IPS DF 4.7 (cell line): ENCODE data around the gene KDM4E.
"Not testable (repeated sequence)": the region's sequence is repeated elsewhere in the genome, so short reads cannot be mapped to it uniquely, and the experiment has no call there.

Source experiments
- DNase-seq: peaks from one replicate; pipeline ENCODE4 v3.0.0-alpha.2; 2013; ENCODE audit warnings: low spot score; ENCODE audit errors: extremely low read depth

Gene KDM4E

DNA sequence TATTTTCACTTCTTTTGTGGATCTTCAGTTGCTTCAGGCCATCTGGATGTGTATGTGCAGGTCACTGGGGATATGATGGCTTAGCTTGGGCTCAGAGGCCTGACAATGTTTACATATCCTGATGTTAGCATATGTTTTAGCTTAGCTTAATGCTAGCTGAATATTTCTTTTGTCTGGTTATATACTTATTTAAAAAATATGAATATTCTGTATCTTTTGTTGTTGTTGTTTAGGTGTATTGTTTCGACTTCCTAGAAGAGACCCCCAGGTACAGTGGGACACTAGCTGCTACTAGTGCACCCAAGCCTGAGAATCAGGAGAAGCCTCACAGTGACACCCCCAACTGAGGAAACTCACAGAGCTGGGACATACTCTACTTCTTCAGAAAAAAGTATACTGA lies at the start of gene KDM4E:
KDM4E (plus strand) TSS at position 301 of the 400 bp plus-strand sequence. CDS start 300 bp downstream, outside the sequence.
- no peak for DNase-seq

DNA sequence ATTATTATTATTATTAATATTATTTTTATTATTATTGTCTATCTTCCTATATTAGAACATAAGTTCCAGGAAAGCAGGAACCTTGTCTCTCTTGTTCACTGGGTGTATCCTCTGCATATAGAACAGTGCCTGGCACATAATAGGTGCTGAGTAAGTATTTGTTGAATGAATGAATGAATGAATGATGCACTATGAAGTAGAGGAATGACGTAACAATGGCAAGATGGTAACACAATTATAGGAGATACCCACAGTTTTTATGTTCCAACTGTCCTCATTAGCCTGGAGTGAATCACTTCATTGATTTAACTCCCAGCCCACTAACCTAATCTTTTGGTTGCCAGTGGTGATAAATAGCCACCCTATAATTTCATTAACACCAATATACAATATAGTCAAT lies 49.5 kb upstream of the KDM4E start:
- no peak for DNase-seq

DNA sequence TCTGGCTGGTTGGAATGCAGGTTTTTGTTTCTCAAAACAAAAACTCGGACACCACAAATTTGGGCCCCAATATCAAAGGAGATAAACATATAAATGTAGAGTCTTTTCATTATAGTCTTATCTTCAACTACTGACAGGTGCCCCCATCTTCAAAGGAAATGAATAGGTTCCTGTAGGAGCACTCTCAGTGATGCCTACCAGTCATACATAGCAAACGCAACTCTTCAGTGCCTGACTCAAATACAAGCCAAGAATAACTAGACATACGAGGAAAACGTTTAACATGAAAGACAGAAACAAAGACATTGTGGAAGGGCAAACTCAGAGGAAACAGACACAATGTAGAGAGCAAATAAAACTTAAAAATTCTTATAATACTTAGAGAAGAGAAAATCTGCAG lies 37.7 kb upstream of the KDM4E start:
- no peak for DNase-seq

DNA sequence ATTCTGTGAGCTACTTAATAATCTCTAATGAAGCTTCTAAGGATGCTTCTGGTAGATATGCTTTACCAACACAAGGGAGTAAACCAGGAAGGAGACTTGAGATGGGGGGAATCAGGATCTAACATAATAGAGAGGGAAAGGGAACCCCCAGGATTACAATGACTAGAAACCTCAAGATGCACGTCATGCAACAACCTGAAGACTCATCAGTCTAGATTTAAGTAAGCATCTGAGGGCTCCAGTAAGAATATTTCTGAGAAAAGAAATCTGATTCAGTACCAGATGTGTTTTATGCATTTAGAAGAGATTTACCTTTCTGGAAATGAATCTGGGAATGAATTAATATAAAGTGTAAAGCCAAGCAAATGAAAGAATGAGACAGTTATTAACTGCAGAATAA lies 36.3 kb upstream of the KDM4E start:
- DNase-seq = no peak

DNA sequence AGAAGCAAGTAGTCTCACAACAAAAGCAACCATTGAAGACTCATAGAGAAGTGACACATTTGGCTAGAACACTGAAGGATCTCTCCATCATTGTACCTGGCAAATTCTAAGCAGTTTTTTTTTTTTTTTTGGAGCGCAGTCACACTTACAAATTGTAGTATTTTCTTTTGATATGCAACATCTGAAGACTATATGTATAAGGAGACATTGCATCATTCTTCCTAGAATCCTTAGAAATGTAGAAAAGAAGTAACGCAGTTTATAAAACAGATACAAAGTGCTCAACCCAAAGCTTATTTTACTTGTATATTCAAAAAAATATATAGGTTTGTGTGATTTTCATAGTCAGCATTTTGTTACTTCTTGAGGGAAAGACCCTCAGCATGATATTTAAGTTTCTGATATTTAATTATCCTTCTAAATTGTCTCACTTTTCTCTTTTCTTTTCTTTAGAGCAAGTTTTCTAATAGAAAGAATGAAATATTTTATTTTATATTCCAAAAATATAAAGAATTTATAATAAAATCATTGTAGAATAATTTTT lies 31.6 kb upstream of the KDM4E start:
- no peak for DNase-seq

DNA sequence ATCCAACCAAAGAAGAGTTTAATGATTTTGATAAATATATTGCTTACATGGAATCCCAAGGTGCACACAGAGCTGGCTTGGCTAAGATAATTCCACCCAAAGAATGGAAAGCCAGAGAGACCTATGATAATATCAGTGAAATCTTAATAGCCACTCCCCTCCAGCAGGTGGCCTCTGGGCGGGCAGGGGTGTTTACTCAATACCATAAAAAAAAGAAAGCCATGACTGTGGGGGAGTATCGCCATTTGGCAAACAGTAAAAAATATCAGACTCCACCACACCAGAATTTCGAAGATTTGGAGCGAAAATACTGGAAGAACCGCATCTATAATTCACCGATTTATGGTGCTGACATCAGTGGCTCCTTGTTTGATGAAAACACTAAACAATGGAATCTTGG lies 27.6 kb upstream of the KDM4E start:
- no peak for DNase-seq

DNA sequence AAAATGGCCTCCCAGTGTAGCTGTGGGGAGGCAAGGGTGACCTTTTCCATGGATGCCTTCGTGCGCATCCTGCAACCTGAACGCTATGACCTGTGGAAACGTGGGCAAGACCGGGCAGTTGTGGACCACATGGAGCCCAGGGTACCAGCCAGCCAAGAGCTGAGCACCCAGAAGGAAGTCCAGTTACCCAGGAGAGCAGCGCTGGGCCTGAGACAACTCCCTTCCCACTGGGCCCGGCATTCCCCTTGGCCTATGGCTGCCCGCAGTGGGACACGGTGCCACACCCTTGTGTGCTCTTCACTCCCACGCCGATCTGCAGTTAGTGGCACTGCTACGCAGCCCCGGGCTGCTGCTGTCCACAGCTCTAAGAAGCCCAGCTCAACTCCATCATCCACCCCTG lies 26.8 kb upstream of the KDM4E start:
- no peak for DNase-seq

DNA sequence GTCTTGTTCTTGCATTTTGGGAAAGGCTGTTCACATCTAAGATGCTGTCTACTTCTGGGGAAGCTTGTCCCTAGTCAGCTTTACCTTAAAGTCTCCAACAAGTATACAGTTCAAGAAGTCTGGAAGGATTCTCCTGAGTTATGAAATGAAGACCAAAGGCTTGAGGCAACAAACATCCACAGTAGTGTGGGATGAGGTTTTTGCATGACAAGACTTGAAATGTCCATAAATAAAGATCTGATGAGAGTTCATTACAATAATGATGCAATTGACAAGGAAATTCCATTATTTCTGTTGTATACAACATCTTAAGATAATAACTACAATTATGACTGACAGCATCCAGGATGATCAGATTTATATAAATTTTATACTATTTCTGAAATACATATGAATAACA lies 21.3 kb upstream of the KDM4E start:
- no peak for DNase-seq

DNA sequence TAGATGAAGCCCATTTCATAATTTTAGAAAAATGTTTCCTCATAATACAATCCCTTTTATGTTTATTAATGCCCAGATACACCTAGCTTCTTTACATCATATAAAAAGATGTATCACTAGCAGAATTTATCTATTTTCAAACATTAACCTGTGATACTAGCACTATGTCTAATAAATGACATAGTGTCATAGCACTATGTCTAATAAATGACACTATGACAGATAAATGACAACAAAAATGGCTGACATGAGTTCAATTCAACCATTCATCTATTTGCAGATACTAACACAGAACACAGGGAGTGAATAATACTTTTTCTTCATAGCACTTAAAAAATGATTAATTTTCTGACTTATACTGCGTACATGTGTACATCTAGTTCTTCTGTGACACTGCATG lies 19.4 kb upstream of the KDM4E start:
- no peak for DNase-seq

DNA sequence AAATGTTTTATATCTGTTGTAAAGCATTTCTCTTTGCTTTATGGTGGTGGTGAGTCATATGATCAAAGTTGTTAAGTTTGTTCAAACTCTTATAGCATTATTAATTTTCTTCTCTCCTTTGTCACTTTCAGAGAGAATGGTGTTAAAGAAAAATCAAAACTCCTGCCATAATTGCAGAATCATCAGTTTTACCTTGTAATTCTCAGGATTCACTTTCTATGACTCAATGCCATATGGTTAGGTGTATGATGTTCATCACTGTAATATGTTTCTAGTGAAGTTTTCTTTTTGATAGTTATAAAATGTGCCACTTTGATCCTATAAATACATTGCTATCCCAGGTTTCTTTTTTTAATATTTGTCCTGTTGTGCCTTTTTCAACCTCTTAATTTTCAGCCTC lies 13.7 kb upstream of the KDM4E start:
- DNase-seq = no peak

DNA sequence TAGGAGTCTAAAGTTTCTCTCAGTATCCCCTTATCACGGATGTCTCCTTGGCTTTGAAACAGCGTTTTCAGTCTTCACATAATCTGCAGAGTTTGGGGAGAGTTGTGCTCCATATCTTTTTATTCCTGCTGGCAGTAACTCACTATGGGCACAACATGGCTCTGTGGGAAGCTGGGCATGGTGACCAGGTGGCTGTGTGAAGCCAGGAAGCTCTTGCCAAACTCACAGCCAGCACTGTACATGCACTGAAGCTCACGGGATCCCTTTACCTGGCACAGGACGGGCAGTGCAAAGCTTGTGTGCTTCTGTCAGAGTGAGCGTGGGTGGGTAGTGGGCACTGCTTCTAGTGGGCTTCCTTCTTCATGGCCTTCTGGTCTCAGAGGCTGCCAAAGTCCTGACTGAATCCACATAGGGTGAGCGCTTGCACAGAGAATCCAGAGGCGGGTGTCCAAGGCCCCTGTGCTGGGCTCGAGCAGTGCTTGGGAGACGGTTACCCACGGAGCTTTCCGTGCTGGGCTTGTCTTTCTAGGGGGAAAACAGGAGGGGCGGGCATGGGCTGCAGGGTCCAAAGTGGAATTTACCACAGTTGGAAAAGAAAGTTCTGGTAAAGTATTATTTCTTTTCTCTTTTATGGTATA lies 10.8 kb upstream of the KDM4E start:
- DNase-seq = no peak

DNA sequence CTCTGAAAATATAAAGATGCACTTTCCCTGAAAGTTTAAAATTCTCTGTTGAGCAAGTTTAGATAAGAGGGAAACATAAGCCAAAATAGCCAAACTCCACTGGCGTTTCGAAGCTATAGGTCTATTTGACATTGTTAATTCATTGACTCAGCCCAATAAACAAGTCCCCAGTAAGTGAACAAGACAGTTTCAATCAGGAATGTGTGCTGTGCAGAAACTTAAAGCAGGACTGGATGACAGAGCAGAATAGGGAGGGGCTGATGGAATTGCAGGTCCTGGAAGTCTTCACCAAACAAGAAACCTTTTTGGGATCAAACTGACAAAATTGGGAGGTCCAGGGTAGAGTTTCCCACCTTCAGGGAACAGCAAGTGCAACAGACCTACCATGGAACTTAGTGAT lies 8.9 kb upstream of the KDM4E start:
- no peak for DNase-seq

DNA sequence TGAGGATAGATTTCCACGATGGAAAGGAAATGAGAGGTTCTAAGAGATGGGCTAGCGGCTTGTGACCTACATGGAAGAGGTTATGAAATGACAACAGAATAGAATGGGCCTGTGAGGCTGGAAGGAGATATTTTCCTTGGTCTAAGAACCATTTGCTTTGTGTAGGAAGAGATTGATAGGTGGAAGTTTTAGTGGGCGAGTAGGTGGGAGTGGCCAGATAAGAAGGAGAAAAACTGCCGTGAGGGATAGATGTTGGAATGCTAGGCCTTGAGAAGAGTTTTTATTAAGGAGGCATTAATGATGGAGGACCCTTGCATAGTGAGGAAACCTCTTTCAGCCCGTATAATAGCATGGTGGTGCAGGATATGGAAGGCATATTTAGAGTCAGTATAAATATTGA lies 3.6 kb upstream of the KDM4E start:
- not testable (repeated sequence) for DNase-seq

DNA sequence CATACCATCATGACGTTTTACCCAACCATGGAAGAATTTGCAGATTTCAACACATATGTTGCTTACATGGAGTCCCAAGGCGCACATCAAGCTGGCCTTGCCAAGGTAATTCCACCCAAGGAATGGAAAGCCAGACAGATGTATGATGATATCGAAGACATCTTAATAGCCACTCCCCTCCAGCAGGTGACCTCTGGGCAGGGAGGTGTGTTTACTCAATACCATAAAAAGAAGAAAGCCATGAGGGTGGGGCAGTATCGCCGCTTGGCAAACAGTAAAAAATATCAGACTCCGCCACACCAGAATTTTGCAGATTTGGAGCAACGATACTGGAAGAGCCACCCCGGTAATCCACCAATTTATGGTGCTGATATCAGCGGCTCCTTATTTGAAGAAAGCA lies 536 bp downstream of the KDM4E start:
- not testable (repeated sequence) for DNase-seq

DNA sequence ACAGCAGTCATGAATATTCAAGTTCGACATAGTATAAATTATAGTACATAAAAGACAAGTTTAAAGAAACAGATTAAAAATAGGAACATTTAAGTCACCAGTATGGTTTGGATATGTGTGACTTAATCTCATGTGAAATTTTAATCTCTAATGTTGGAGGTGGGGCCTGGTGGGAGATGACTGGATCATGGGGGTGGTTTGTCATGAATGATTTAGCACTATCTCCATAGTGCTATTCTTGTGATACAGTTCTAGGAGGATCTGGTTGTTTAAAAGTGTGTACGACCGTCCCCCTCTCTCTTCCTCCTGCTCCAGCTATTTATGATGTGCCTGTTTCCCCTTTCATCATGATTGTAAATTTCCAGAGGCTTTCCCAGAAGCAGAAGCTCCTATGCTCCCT lies 3.3 kb downstream of the KDM4E start:
- DNase-seq = no peak

DNA sequence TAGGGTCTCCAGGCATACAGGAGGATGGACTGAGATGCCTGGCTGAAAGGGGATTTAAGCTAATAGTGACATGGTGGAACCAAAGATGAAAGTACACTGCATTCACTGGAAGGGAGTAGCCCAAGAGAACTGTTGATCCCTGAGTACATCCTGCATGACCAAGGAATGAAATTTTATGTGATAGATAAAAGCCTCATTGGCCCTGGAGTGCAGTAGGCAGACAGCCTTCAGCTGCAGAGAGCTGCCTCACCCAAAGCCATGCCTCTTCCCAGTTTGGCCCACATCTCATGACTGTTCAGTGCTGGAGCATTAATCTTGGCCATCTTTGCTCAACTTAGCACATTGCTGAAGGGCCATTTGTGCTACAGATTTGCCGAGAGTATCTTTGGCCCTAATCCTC lies 8.0 kb downstream of the KDM4E start:
- DNase-seq = no peak

DNA sequence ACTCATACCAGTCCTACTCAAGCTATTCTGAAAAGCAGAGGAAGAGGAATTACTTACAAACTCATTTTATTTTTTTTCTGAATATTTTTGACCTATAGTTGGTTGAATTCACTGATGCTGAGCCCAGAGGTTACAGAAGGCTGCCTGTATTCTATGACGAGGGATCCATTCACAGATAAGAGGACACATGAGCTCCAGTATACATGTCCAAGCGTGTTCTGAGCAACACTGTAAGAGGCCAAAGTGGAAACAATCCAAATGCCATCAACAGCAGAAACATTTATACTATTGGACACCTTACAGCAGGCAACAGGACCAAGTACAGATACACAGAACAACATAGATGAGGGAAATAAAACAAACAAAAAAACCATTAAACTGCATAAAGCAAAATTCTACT lies 10.3 kb downstream of the KDM4E start:
- no peak for DNase-seq

DNA sequence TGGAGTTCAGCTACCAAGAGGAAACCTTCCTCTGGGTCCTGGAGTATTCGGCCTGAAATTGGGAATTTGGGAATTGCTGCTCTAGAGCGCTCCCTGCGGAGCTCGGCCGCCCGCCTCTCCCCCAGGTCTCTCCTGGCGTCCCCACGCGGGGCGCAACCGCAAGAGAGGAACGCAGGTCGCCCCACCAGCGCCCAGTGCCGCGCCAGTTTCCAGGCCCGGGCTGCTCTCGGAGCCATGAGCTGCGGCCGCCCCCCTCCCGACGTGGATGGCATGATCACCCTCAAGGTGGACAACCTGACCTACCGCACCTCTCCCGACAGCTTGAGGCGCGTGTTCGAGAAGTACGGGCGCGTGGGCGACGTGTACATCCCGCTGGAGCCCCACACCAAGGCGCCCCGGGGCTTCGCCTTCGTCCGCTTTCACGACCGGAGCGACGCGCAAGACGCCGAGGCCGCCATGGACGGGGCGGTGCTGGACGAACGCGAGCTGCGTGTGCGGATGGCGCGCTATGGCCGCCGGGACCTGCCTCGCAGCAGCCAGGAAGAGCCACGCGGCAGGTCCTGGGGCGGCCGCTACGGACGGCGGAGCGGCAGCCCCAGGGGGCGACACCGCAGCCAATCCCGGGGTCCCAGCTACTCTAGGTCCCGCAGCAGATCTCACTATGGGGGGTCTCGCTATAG lies 12.4 kb downstream of the KDM4E start:
- DNase-seq = not testable (repeated sequence)

DNA sequence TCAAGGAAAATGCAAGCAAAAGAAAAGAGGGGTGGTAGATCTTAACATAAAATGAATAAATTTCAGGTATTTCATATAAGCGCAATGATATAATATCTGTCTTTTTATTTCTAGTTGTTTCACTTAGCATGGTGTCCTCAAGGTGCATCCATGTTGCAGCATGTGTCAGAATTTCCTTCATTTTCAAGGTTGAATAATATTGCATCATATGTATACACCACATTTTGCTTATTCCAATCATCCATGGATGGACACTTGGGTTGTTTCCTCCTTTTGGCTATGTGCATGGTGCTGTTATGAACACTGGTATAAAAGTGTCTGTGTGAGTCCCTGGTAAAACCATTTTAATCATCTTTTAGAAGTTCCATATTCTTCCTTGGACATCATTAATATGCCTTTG lies 17.2 kb downstream of the KDM4E start:
- no peak for DNase-seq

DNA sequence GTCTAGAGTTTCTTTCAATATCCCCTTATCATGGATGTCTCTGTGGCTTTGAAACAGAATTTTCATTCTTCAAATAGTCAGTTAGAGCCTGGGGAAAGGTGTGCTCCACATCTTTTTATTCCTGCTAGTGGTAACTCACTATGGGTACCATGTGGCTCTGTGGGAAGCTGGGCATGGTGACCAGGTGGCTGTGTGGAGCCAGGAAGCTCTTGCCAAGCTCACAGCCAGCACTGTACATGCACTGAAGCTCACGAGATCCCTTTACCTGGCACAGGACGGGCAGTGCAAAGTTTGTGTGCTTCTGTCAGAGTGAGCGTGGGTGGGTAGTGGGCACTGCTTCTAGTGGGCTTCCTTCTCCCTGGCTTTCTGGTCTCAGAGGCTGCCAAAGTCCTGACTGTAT lies 17.8 kb downstream of the KDM4E start:
- DNase-seq = no peak

DNA sequence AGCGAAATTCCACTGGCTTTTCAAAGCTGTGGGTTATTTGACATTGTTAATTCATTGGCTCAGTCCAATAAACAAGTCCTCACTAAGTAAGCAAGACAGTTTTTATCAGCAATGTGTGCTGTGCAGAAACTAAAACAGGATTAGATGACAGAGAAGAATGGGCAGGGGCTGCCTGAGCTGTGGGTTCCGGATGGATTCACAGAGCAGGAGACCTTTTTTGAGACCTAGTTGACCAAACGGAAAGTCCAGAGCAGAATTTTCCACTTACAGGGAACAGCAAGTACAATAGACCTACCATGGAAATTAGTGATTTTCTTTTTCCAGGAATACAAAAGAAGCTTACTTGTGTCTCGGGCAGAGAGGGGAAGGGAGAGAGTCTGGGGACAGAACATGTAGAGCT lies 19.0 kb downstream of the KDM4E start:
- no peak for DNase-seq

DNA sequence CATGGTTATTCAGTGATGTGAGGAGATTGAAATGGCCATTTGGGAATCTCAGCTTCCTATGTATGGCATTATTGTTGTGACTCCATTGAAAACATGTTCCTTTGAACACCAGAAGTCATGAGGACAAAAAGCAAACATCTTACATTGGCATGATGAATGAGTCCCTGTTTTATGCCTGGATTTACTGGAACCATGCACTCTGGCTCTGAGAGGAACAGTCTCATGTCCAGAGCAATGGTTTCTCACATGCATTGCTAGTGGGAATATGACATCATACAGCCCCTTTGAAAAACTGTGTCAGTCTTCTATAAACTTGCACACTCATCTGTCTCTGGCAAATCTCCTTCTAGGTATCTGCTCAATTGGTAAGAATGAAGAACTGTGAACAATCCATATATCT lies 20.8 kb downstream of the KDM4E start:
- DNase-seq = no peak

DNA sequence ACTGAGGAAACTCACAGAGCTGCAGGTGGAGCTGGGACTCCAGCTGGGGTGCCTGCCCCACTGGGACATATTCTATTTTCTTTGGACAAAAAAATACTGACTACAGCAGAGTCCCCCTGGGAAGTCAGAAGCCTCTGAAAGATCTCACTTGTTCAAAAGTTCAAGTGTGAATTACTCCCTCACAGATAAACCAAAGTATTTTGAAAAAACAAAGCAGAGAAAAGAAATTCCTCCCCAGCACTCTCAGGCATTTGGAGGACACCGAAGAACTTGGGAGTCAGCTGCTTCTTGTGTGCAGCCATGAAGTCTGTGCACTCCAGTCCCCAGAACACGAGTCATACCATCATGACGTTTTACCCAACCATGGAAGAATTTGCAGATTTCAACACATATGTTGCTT lies 24.1 kb downstream of the KDM4E start, which contains the start of gene KDM4F:
KDM4F (plus strand) TSS at position 301 of the 400 bp plus-strand sequence.
- DNase-seq = not testable (repeated sequence)
